NCI-H748 (cell line): Measurements from ENCODE around the gene OGFR.

Source experiments
- DNase-seq: peaks from one replicate; lab custom pipeline; 2025; ENCODE audit not compliant: unreplicated experiment; lab: John Stamatoyannopoulos, UW

The OGFR gene

DNA sequence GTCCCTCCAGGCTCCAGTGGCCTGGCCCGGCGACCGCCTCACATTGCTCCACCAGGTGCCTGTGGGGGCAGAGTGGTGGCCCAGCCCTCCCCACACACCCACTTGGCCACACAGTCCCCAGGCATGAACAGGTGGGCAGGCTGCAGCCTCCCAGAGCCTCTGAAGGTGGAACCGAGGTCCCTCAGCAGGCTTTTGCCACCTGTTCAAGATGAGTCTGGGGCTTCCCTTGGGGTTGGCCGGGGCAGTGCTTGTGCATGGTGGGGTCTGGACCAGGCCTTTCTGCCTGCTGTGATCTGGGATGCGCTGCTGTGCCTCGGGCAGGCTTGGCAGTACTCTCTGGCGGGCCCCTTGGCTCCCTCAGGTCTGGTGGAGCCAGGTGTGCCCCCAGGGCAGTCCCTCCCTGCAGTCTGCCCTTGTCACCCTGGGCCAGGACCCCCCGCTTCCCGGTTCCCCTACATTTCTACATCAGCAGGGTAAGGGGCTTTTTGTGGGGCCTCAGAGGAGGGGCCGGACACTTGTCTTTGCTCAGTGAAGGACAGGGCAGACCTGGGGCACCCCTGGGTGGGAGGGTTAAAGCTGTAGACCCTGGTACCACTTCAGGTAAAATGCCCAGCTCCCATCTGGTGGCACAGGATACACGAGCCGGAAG lies 9.5 kb downstream of the OGFR start:
- no peak for DNase-seq

DNA sequence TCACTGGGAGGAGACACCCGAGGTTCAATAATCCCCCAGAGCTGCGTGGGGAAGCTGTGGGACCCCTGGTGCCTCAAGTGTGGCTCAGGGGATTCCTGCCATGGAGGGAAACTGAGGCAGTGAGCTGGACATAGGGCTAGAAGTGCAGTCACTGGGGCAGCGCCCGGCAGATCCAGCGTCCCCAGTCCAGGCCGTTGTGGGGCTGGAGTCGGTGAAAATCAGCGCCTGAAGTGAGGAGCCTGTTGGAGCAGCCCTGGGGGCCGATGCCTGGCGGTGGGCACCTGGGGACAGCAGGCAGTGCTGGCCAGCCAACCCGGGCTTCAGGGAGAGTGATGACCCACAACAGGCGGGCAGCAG lies 10.1 kb downstream of the OGFR start:
- DNase-seq, result no peak

DNA sequence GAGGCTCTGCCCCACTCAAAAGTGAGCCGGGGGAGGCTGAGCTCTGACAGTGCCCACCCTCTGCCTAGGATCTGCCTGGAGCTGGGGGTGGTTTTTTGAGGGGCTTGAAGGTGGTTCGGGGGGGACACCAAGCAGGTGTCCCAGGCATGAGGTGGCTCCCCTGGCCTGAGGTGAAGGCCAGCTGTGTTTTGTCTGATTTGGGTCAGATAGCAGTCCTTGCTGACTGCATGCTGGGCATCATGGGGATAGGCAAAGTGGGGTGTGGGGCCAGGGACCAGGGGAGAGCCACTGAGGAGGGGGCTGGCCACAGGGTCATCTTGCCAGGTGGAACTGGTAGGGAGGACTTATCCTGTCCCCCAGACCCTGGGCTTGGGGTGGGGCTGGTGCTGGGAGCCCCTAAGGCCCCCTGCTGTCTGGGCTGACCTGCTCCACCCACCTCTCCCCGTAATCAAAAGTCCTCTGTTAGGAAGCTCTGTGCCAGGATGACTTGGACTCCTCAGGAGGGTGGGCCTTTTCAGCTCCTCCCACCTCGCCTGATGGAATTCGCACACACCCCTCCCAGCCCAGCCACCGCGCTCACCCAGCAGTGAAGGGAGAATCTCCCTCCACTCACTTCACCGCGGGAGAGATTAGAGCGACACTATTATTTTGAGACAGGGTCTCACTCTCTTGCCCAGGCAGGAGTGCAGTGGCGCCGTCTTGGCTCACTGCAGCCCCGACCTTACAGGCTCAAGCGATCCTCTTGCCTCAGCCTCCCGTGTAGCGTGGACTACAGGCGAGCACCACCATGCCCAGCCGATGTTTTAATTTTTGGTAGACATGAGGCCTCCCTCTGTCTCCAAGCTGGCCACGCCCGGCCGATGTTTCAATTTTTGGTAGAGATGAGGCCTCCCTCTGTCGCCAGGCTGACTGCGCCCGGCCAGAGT lies 10.7 kb downstream of the OGFR start:
- DNase-seq, result no peak

DNA sequence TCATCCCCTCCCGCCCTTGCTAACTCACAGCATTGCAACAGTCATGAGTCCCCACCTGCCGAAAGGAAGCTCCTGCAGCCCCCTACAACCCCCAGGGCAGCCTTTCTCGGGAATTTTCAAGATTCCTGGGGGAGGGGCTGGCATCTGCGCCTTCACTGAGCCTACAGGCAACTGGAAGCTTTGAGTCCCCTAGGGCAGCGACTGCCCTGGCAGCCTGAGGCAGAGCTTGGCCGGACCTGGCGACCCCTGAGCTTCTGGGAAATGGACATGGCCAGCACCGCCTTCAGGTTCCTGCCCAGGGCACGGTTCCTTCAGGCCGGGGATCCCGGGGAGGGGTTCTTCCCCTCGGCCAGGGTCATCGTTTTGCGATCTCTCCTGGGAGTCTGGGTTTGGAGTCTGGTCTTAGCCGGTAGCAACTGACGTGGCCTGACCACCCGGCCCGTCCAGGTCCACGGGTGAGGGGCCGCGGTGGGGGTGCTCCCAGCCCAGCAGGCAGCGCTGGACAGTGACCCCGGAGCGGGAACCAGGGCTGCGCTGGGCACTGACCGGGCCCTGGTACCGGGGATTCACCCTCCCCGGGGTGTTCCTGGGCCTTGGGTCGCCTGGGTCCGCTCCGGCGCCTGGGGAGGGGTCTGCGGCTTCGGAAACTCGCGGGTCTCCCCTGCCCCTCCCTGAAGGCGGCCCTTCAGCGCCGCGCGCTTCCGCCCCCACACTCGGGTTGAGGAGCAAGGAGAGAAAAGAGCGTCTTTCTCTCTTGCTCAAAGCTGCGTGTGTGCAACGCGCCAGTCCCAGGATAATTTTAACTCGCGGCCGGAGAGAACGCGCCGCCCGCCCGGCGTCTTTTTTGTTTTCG lies 11.6 kb downstream of the OGFR start:
- peak; percentile 58 for DNase-seq

DNA sequence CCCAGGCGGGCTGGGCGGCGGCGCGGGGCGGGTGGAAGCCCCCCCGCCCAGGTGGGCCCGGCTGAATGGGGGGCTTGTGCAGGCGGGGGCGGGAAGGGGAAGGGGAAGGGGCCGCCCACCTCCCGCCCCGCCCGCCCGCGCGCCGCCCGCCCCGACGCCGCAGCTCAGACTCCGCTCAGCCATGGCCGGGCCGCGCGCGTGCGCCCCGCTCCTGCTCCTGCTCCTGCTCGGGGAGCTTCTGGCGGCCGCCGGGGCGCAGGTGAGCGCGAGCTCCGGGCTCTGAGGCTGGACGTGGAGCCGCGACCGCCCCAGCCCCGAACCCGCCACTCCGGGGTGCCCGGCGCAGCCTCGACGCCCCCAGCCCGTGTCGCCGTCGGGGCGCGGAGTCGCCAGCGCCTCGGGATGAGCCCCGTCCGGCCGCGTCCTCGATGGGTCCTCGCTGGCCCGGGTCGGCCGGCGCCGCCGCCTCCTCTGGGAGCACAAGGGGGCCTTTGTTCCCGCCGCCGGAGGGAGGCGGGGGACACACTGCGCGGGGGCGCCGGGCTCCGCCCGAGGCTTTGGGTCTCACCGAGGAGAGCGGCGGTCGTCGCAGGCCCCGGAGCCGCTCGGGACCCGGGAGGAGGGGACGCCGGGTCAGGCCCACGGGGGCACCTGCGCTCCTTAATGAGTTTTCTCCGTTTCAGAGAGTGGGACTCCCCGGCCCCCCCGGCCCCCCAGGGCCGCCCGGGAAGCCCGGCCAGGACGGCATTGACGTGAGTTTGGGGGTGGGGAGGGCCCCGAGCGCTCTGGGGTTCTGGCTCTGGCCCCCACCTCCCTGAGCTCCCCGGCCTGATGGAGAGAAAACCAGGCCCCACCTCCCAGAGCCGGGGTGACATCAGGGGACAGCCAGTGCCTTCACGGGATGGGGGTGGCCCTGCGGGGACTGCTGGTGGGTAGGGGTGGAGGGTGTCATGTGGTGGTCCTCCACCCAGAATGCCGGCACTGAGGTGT lies 12.5 kb downstream of the OGFR start, which contains the start of gene COL9A3:
Gene COL9A3 (plus strand): TSS at position 167 of the 990 bp plus-strand sequence. CDS start 15 bp downstream, at position 182.
- DNase-seq, result peak; percentile 58

DNA sequence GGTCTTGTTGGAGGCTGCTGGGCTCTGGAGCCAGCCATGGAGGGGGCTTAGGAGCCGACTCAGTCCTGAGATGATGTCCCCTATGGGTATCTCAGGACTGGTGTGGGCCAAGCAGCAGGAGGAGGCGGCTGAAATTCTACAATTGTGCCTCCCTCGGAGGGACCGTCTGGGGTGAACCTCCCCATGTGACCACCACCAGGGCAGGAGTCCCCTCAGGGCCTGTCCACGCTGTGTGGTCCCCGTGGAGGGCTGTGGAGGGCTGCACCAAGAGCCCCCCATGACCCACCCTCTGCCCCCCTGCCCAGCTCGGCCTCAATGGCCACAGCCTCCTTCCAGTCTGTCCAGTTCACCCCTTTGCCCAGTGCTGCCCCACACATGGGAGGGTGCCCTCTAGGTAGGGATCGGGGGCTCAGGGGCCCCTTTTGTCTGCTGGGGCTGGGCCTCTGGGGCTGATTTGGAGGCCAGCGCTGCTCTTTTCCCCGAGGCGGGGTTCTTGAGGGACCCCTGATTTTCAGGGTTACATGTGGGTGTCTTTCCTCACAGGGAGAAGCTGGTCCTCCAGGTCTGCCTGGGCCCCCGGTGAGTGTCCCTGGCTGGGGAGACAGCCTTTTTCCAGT lies 13.4 kb downstream of the OGFR start:
- DNase-seq, result no peak

DNA sequence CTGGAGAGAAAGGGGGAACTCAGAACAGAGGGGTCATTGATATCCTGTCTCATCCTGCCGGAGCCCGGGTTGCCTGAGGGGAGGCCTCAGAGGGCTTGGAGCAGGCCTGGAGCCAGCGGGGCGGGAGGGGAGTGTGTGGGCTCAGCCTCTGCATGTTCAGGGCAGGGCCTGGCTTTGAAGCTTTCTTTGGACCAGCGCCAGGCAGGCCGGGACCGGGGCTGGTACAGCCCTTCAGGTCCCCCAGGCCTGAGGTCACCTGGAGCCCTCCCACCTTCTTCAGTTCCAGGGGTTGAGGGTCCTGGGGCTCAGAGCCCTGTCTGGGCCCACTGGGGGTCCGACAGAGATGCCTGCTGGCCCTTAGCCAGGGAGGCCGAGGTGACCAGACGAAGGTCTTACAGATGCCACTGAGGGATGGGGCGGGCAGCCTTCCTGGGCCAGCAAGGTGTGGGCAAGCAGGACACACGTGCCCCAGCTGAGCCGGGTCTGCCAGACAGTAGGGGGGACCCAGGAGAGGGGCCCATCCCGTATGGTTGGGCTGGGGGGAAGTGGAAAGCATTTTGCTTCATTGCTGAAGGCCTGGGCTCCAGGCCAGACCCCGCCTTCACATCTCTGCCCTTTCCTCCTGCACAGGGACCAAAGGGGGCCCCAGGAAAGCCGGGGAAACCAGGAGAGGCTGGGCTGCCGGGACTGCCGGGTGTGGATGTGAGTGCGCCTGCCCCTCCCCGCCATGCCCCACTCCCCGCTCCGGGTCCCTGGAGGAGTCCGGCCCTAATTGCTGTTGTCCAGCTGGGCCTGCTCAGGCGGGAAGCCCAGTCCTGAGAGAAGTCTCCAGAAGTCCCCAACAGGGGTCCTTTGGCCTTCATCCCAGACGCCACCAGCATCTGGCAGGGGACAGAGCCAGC lies 14.2 kb downstream of the OGFR start:
- DNase-seq, result peak; percentile 17

DNA sequence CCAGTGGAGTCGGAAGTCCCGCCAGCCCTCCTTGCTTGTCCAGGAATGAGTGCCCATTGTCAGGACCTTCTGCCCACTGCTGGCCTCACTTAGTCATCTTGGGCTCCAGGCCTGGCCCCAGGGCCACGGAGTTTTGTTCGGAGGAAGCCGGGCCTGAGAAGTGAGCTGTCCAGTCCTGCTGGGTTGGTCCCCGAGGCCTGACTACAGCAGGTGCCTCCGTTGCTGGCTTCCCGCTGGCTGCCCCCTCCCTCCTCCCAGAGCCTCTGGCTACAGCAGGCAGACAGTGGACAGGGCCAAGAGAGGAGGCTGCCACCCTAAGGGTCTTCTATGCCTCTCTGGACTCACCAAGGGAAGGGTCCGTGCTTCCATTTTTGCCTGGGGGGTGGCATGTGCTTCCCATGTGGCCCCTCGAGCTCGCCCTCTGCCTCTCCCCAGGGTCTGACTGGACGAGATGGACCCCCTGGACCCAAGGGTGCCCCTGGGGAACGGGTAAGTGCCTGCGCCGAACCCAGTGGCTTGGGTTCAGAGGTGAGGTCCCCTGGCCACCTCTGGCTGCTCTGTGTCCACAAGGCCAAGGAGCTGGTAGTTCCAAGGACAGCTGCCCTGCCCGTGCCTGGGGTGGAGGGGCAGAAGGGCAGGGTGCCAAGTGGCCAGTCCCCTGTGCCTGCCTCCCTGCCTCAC lies 15.0 kb downstream of the OGFR start:
- no peak for DNase-seq

DNA sequence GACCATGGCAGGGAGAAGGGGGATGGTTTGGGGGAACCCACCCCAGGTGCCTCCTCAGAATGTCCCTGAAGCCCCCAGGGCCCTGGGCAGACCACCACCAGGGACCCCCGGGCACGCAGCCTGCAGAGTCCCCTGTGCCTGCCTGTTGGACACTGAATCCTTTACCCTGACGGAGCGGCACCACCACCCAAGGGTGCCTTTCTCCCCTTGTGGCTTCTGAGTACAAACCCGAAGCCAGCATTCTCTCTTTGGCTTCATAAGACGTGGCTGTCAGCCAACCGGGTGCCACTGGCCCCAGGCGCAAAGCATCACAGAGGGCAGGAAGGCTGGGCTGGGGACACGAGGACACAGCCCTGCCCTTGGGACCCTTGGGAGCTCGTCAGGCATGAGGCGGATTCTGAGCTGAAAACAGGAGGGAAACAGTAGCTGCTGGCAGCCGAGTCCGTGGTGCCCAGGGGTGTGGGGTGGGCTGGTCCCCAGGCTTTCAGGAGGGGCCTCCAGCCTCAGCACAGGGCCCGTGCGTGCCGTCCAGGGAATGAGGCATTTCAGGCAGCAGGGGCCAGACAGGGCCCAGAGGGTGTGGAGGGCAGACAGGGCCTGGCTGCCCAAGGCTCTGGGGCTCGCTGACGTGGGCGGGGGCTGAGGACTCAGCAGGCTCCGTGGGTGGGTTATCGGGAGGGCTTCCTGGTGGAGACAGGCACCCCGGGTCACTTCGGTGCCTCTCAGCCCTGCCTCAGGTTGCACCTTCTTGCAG lies 15.8 kb downstream of the OGFR start:
- no peak for DNase-seq

DNA sequence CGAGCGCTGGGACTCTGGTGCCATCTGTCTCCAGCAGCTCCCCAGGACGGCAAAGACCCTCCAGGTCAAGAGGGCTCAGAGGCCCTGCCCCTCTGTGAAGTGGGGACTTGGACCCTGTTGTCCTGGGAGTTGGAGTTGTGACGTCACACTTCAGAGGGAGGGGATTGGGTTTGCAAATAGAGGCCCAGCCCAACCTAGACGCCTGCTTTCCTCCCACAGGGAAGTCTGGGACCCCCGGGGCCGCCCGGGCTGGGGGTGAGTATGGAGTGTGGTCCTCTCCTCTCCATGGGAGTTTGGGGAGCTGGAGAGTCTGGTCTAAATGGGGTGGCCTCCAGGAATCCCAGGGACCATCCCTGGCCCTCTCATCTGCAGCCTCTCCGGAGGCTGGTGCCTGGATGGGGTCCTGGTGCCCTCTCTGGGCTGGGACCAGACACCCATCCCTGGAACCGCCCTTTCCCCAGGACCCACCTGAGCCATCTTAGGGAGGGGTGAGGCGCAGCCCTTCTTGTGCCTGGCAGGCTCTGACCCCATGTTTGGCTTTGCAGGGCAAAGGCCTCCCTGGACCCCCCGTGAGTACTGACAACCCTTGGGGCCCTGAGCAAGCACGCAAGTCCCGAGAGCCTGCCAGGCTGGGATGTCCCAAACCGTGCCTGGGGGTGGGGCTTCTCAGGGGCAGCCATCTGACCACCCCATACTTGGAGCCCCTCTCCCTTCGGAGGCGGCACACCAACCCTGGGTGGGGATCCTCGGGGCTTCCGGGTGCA lies 16.5 kb downstream of the OGFR start:
- no peak for DNase-seq

DNA sequence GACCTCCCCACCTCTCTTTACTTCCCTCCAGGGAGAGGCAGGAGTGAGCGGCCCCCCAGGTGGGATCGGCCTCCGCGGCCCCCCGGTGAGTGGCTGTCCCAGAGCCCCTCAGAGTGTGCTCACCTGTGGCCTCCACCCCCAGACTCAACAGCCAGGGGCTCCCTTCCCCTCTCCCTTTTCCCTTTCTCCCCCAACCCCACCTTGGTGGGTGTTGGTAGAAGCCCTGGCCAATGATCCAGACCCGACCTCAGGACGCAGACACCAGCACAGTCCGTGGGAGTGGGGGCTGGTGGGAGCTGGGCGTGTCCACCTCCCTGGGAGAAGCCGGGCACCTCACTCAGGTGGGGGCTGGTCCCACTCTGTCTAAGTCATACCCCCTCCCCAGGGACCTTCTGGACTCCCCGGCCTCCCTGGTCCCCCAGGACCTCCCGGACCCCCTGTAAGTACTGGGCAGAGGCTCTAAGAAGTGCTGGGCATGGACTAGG lies 17.1 kb downstream of the OGFR start:
- DNase-seq, result no peak

DNA sequence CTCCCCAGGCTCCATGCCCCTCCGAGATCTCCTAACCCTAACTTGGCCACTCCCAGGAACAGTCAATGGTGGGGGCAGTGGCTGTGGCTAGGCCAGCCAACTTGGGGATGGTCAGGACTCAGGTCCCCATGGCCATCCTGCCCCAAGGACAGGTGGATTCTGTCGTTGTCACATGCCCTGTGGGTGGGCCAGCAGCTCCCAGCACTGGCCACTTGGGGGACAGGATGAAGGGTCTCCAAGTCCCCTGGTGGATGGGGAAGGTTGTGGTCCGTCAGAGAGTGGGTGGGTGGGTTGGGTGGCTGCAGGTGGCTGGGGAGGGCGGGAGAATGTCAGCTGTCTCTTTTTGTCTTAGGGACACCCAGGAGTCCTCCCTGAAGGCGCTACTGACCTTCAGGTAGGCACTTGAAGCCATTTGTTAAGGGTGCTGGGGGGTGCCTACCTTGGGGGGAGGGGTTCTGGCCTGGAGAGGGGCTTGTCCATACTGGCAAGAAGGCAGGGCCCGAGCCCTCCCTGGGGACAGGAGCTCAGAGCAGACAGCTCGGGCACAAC lies 17.7 kb downstream of the OGFR start:
- no peak for DNase-seq

DNA sequence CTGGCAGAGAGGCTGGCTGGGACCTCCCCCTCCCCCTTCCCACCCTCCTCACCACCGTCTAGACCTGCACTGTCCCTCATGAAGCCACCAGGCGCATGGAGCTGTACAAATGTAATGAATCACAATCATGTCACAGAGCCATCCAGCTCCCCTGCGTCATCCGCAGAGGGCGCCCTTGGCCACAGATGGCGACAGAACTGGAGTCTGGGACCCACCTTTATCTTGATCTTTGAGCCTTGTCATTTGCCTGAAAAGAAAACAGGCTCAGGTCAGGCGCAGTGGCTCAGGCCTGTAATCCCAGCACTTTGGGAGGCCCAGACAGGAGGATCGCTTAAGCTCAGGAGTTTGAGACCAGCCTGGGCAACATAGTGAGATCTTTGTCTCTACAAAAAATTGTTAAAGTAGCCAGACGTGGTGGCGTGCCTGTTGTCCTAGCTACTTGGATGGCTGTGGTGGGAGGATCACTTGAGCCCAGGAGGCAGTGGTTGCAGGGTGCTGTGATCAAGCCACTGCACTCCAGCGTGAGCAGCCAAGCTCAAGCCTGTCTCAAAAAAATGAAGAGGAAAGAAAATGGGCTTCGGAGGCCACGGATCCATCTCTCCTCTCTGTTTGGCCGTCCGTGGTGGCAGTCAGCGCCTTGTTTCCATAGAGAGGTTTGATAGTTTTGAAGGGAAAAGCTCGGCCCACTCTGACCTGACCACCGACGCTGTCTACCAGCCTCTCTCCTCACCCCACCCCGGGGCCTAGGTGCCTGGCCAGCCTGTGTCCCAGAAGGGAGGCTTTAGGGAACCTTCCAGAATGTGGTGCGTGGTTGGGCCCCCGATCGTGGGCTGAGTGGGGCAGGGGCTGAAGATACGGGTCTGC lies 18.4 kb downstream of the OGFR start:
- DNase-seq, result peak; percentile 58

DNA sequence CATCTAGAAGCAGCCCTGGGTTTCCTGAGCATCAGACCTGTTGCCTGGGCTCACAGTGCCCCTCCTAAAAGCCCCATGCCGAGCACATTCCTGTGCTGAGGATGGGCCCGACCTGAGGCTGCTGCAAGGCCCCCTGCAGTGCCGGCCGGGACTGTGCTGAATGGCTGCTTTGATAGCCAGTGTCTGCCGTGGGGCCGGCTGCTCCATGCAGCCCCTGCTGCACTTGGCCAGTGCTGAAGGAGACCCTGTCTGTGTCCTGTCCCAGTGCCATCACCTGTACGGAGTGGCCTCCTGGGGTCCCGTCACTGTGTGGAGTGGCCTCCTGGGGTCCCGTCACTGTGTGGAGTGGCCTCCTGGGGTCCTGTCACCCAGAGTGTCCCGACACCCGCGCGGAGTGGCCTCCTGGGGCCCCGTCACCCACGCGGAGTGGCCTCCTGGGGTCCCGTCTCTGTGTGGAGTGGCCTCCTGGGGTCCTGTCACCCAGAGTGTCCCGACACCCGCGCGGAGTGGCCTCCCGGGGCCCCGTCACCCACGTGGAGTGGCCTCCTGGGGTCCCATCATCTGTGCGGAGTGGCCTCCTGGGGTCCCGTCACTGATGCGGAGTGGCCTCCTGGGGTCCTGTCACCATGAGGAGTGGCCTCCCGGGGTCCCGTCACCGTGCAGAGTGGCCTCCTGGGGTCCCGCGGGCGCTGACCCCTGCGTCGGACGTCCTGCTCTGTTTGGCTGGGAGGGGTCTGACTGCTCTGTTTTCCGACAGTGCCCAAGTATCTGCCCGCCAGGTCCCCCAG lies 19.2 kb downstream of the OGFR start:
- no peak for DNase-seq
